T-cell (primary cell): ENCODE data around the gene MAN1A1. TPM values are rescaled to one million over a fixed set of nuclear protein-coding genes. Genes with fewer than 3 reads are reported as not detected.

Experiments used
- ATAC-seq, 4 experiments: fragments of 200-7000 bp in 3 of 4; fragments of 150-1000 bp in 1 of 4; cut with Tn5 transposase; replicated peaks in 1 of 4; 1 replicate in 3 of 4; 2 replicates in 1 of 4; pipeline ENCODE4 v1.10.0; 2021; ENCODE audit warnings: moderate library complexity in 3 of 4, mild to moderate bottlenecking in 2 of 4, moderate number of reproducible peaks in 1 of 4
- CTCF ChIA-PET, 2 donors: fragments of 300-600 bp; sonication (Branson Sonifier 250); formaldehyde crosslinking; loops; one replicate each; lab custom pipeline; 2022; ENCODE audit warnings: antibody characterized with exemption in 2 of 2; lab: Charles Lee
- POLR2A ChIA-PET, 2 donors: fragments of 300-600 bp; sonication (Branson Sonifier 250); formaldehyde crosslinking; loops; one replicate each; lab custom pipeline; 2022; ENCODE audit warnings: antibody characterized with exemption in 2 of 2; lab: Charles Lee
- DNase-seq, 35 experiments: peaks; one replicate each; pipeline versions ENCODE4 v3.0.0 to v3.0.0-alpha.2; 2013 to 2023
- H3K27ac ChIP-seq: one replicate; pipeline ENCODE4 v1.5.1; 2013; ENCODE audit warnings: low read length
- H3K27me3 ChIP-seq, 2 experiments: replicated peaks in 1 of 2; 1 replicate in 1 of 2; 2 replicates in 1 of 2; pipeline versions ENCODE4 v1.6.1 to v1.7.0; 2013; ENCODE audit warnings: low read length in 1 of 2, mixed read lengths in 1 of 2; ENCODE audit not compliant: control insufficient read depth in 2 of 2, insufficient read depth in 2 of 2; ENCODE audit errors: extremely low read depth in 1 of 2
- H3K36me3 ChIP-seq, 2 donors: 1 replicate in 1 of 2; 2 replicates in 1 of 2; pipeline versions ENCODE4 v1.6.1 to v1.7.0; 2013; ENCODE audit warnings: low read length in 1 of 2; ENCODE audit not compliant: control insufficient read depth in 2 of 2, insufficient read depth in 1 of 2; ENCODE audit errors: extremely low read depth in 1 of 2
- H3K4me1 ChIP-seq, 2 experiments: 1 replicate in 1 of 2; 2 replicates in 1 of 2; pipeline versions ENCODE4 v1.6.1 to v1.7.0; 2013; ENCODE audit warnings: low read length in 2 of 2, mixed read lengths in 1 of 2; ENCODE audit not compliant: insufficient read depth in 2 of 2, control insufficient read depth in 1 of 2; ENCODE audit errors: extremely low read depth in 1 of 2
- H3K4me3 ChIP-seq, 2 donors: 1 replicate in 1 of 2; 2 replicates in 1 of 2; pipeline versions ENCODE4 v1.5.1 to v1.7.0; 2013; ENCODE audit warnings: mild to moderate bottlenecking in 2 of 2, low read length in 1 of 2, moderate library complexity in 1 of 2; ENCODE audit not compliant: control insufficient read depth in 1 of 2; ENCODE audit errors: extremely low read depth in 1 of 2
- H3K9me3 ChIP-seq: 2 replicates; pipeline ENCODE4 v1.7.0; 2013
- H3K27ac Mint-ChIP-seq, 2 donors: one replicate each; pipeline ENCODE4 v1.8.0; 2020 to 2021; ENCODE audit warnings: mild to moderate bottlenecking in 2 of 2, mixed read lengths in 2 of 2
- H3K27me3 Mint-ChIP-seq, 2 donors: one replicate each; pipeline ENCODE4 v1.8.0; 2021 to 2022; ENCODE audit warnings: mixed read lengths in 2 of 2
- H3K36me3 Mint-ChIP-seq: one replicate; pipeline ENCODE4 v1.8.0; 2021; ENCODE audit warnings: mixed read lengths
- H3K4me1 Mint-ChIP-seq, 3 donors: one replicate each; pipeline ENCODE4 v1.8.0; 2020 to 2022; ENCODE audit warnings: mixed read lengths in 3 of 3, mild to moderate bottlenecking in 1 of 3
- H3K4me3 Mint-ChIP-seq, 3 donors: one replicate each; pipeline ENCODE4 v1.8.0; 2020 to 2022; ENCODE audit warnings: mild to moderate bottlenecking in 3 of 3, mixed read lengths in 3 of 3, moderate library complexity in 3 of 3
- H3K9me3 Mint-ChIP-seq, 3 donors: one replicate each; pipeline ENCODE4 v1.8.0; 2020 to 2022; ENCODE audit warnings: mixed read lengths in 3 of 3
- WGBS: methylation state at CpG from one replicate; pipeline ENCODE4 v1.1.5; 2013; ENCODE audit warnings: missing lambda C conversion rate; ENCODE audit not compliant: insufficient coverage; 5-methylcytosine and 5-hydroxymethylcytosine counted together
- total RNA-seq, 35 experiments: library from RNA in 6 of 35; stranded (reverse) in 6 of 35; fragments of 120-200 nt in 1 of 35; gene quantifications; one replicate each; pipeline versions ENCODE4 v1.2.1 to v1.2.4 and lab custom pipeline; 2013 to 2026

The MAN1A1 gene
- total RNA-seq, 5 donors from 2014 or later (not counting 1 experiment from before 2014, with no cell fraction given) = 9.4 to 13.6 (median 12.3) TPM

- 100% methylated on average over 1 of the region's 1 CpG for WGBS
- Histone ChIP-seq H3K27me3 (no peaks in the 10 kb centered on the region), H3K27ac (no peak overlapping the region), H3K36me3 (peaks cover 0 to 13% of the 10 kb centered on the region in 2 donors), H3K9me3 (no peaks in the 10 kb centered on the region), H3K4me3 (no peak overlapping the region), H3K4me1 (no peaks in the 10 kb centered on the region)
- Mint-ChIP-seq H3K27ac (no peak overlapping the region), H3K27me3 (no peaks in the 10 kb centered on the region), H3K4me1 (peaks cover 9 to 21% (median 17%) of the 10 kb centered on the region in 3 donors), H3K36me3 (peaks cover 22% of the 10 kb centered on the region), H3K4me3 (no peak overlapping the region), H3K9me3 (no peaks in the 10 kb centered on the region)
- CTCF ChIA-PET = interaction anchor here (0.6 kb wide), 2 partner anchors 68 to 601 kb away, joined by 3 read pairs; no protein-coding TSS in a partner anchor
- no peak for ATAC-seq
- no peak for DNase-seq
- POLR2A ChIA-PET = no interaction called here
Observed at GRCh38 chr6:119307056-119307455, 42.5 kb downstream of the MAN1A1 start.

- Histone ChIP-seq H3K9me3 (no peaks in the 10 kb centered on the region), H3K4me1 (no peaks in the 10 kb centered on the region), H3K36me3 (peaks cover 0 to 14% of the 10 kb centered on the region in 2 donors), H3K27me3 (no peaks in the 10 kb centered on the region), H3K27ac (no peak overlapping the region), H3K4me3 (no peak overlapping the region)
- H3K4me3 Mint-ChIP-seq = no peak overlapping the region
- ChIA-PET CTCF (interaction anchor here (0.6 to 0.8 kb wide), 2 partner anchors 28 to 601 kb away, joined by 3 to 4 read pairs; no protein-coding TSS in a partner anchor), POLR2A (no interaction called here)
- no peaks in the 10 kb centered on the region for H3K9me3 Mint-ChIP-seq
- no peak for DNase-seq
- 100% methylated on average over 3 of the region's 4 CpGs for WGBS
- H3K27me3 Mint-ChIP-seq = no peaks in the 10 kb centered on the region
- ATAC-seq = no peak
- peaks cover 25% of the 10 kb centered on the region for H3K36me3 Mint-ChIP-seq
- H3K27ac Mint-ChIP-seq = no peak overlapping the region
- H3K4me1 Mint-ChIP-seq = peaks cover 3 to 17% (median 13%) of the 10 kb centered on the region in 3 donors
Observed at GRCh38 chr6:119306396-119306968, 43.1 kb downstream of the MAN1A1 start.

- H3K27me3 ChIP-seq = no peaks in the 10 kb centered on the region
- H3K4me3 ChIP-seq = no peak overlapping the region
- 100% methylated on average over 2 of the region's 3 CpGs for WGBS
- no peaks in the 10 kb centered on the region for H3K4me1 ChIP-seq
- H3K36me3 ChIP-seq = peaks cover 0 to 15% of the 10 kb centered on the region in 2 donors
- H3K36me3 Mint-ChIP-seq = peaks cover 30% of the 10 kb centered on the region
- CTCF ChIA-PET = no interaction called here
- H3K9me3 ChIP-seq = no peaks in the 10 kb centered on the region
- DNase-seq (no peak), ATAC-seq (no peak)
- no peak overlapping the region for H3K27ac ChIP-seq
- H3K4me1 Mint-ChIP-seq = no peaks in the 10 kb centered on the region
- POLR2A ChIA-PET = no interaction called here
- H3K27ac Mint-ChIP-seq = no peak overlapping the region
- H3K9me3 Mint-ChIP-seq = no peaks in the 10 kb centered on the region
- H3K4me3 Mint-ChIP-seq = no peak overlapping the region
- no peaks in the 10 kb centered on the region for H3K27me3 Mint-ChIP-seq
Observed at GRCh38 chr6:119303164-119303887, 46.2 kb downstream of the MAN1A1 start.

- no peak overlapping the region for H3K27ac ChIP-seq
- CTCF ChIA-PET = no interaction called here
- Mint-ChIP-seq H3K4me3 (no peak overlapping the region), H3K36me3 (peaks cover 34% of the 10 kb centered on the region), H3K27ac (no peak overlapping the region), H3K27me3 (no peaks in the 10 kb centered on the region), H3K9me3 (no peaks in the 10 kb centered on the region), H3K4me1 (peaks cover 0 to 2% (median 0%) of the 10 kb centered on the region in 3 donors)
- no peak overlapping the region for H3K4me3 ChIP-seq
- no peaks in the 10 kb centered on the region for H3K27me3 ChIP-seq
- no peaks in the 10 kb centered on the region for H3K4me1 ChIP-seq
- POLR2A ChIA-PET = no interaction called here
- no peak for DNase-seq
- ATAC-seq = no peak
- no CpG with 5 or more reads among the region's 1 CpG for WGBS
- H3K36me3 ChIP-seq = peaks cover 0 to 13% of the 10 kb centered on the region in 2 donors
- no peaks in the 10 kb centered on the region for H3K9me3 ChIP-seq
Observed at GRCh38 chr6:119301429-119301828, 48.1 kb downstream of the MAN1A1 start.

GRCh38 chr6:119299694-119300093 lies 49.9 kb downstream of the MAN1A1 start:
- Mint-ChIP-seq H3K9me3 (no peaks in the 10 kb centered on the region), H3K4me3 (no peak overlapping the region), H3K36me3 (peaks cover 27% of the 10 kb centered on the region), H3K4me1 (peaks cover 5 to 12% (median 12%) of the 10 kb centered on the region in 3 donors), H3K27ac (no peak overlapping the region), H3K27me3 (no peaks in the 10 kb centered on the region)
- DNase-seq (no peak), ATAC-seq (no peak)
- Histone ChIP-seq H3K4me1 (no peaks in the 10 kb centered on the region), H3K9me3 (no peaks in the 10 kb centered on the region), H3K4me3 (no peak overlapping the region), H3K36me3 (peaks cover 0 to 2% of the 10 kb centered on the region in 2 donors), H3K27me3 (no peaks in the 10 kb centered on the region), H3K27ac (no peak overlapping the region)
- POLR2A ChIA-PET = interaction anchor here in 1 of 2 donors (0.6 kb wide), 1 partner anchor 58 kb away, joined by 3 read pairs; no protein-coding TSS in a partner anchor
- CTCF ChIA-PET = interaction anchor here in 1 of 2 donors (0.6 kb wide), 2 partner anchors 17 to 758 kb away, joined by 3 read pairs; no protein-coding TSS in a partner anchor
- no CpG with 5 or more reads among the region's 2 CpGs for WGBS

- Mint-ChIP-seq H3K27ac (no peak overlapping the region), H3K9me3 (no peaks in the 10 kb centered on the region), H3K4me3 (no peak overlapping the region), H3K4me1 (peaks cover 5 to 12% (median 12%) of the 10 kb centered on the region in 3 donors), H3K36me3 (peaks cover 16% of the 10 kb centered on the region), H3K27me3 (no peaks in the 10 kb centered on the region)
- H3K27me3 ChIP-seq = no peaks in the 10 kb centered on the region
- no peak overlapping the region for H3K4me3 ChIP-seq
- no peaks in the 10 kb centered on the region for H3K4me1 ChIP-seq
- POLR2A ChIA-PET = no interaction called here
- no peak for DNase-seq
- CTCF ChIA-PET = no interaction called here
- peaks cover 0 to 2% of the 10 kb centered on the region in 2 donors for H3K36me3 ChIP-seq
- H3K9me3 ChIP-seq = no peaks in the 10 kb centered on the region
- no peak for ATAC-seq
- no peak overlapping the region for H3K27ac ChIP-seq
Observed at GRCh38 chr6:119297049-119297448, 52.5 kb downstream of the MAN1A1 start.
